Activated naive CD8-positive, alpha-beta T cell treated with anti-CD3 and anti-CD28 coated beads, Interleukin-2, amount 50 U/mL, for 24 hours (primary cell): Measurements from ENCODE around the gene COL5A2.

Experiments used
- ATAC-seq: fragments of 150-1000 bp; cut with Tn5 transposase; one replicate; pipeline ENCODE4 v1.10.0; 2021
- DNase-seq: peaks from one replicate; pipeline ENCODE4 v3.0.0; 2021
- H3K27ac Mint-ChIP-seq: one replicate; pipeline ENCODE4 v1.8.0; 2021; ENCODE audit warnings: mild to moderate bottlenecking, mixed read lengths
- H3K27me3 Mint-ChIP-seq: one replicate; pipeline ENCODE4 v1.8.0; 2021; ENCODE audit warnings: mixed read lengths
- H3K36me3 Mint-ChIP-seq: one replicate; pipeline ENCODE4 v1.8.0; 2021; ENCODE audit warnings: low read depth, mixed read lengths
- H3K4me1 Mint-ChIP-seq: one replicate; pipeline ENCODE4 v1.8.0; 2021; ENCODE audit warnings: mixed read lengths
- H3K4me3 Mint-ChIP-seq: one replicate; pipeline ENCODE4 v1.8.0; 2021; ENCODE audit warnings: mild to moderate bottlenecking, moderate library complexity, mixed read lengths
- H3K9me3 Mint-ChIP-seq: one replicate; pipeline ENCODE4 v1.8.0; 2021; ENCODE audit warnings: mixed read lengths

The COL5A2 gene

GRCh38 chr2:189146553-189146952, 33.0 kb downstream of the COL5A2 start:
- Mint-ChIP-seq H3K4me3 (no peak overlapping the region), H3K27ac (no peak overlapping the region), H3K27me3 (no peaks in the 10 kb centered on the region), H3K4me1 (peaks cover 1% of the 10 kb centered on the region), H3K9me3 (peaks cover 4% of the 10 kb centered on the region), H3K36me3 (no peaks in the 10 kb centered on the region)
- DNase-seq (no peak), ATAC-seq (no peak)

GRCh38 chr2:189144700-189145211, 34.8 kb downstream of the COL5A2 start:
- Mint-ChIP-seq H3K4me3 (no peak overlapping the region), H3K36me3 (no peaks in the 10 kb centered on the region), H3K9me3 (peaks cover 4% of the 10 kb centered on the region), H3K4me1 (peaks cover 1% of the 10 kb centered on the region), H3K27ac (no peak overlapping the region), H3K27me3 (no peaks in the 10 kb centered on the region)
- no peak for DNase-seq
- no peak for ATAC-seq

GRCh38 chr2:189143925-189144324, 35.6 kb downstream of the COL5A2 start:
- Mint-ChIP-seq H3K27me3 (no peaks in the 10 kb centered on the region), H3K9me3 (peaks cover 4% of the 10 kb centered on the region), H3K4me3 (no peak overlapping the region), H3K27ac (no peak overlapping the region), H3K4me1 (peaks cover 1% of the 10 kb centered on the region), H3K36me3 (no peaks in the 10 kb centered on the region)
- DNase-seq (no peak), ATAC-seq (no peak)

GRCh38 chr2:189142893-189143759, 36.4 kb downstream of the COL5A2 start:
- Mint-ChIP-seq H3K4me1 (peaks cover 1% of the 10 kb centered on the region), H3K4me3 (no peak overlapping the region), H3K27me3 (no peaks in the 10 kb centered on the region), H3K9me3 (peaks cover 2% of the 10 kb centered on the region), H3K27ac (no peak overlapping the region), H3K36me3 (no peaks in the 10 kb centered on the region)
- DNase-seq (peak; percentile 40), ATAC-seq (peak; percentile 84)

GRCh38 chr2:189138800-189139199, 40.8 kb downstream of the COL5A2 start:
- H3K9me3 Mint-ChIP-seq: no peaks in the 10 kb centered on the region
- DNase-seq: no peak
- H3K27me3 Mint-ChIP-seq: no peaks in the 10 kb centered on the region
- H3K27ac Mint-ChIP-seq: no peak overlapping the region
- H3K4me3 Mint-ChIP-seq: no peak overlapping the region
- peaks cover 1% of the 10 kb centered on the region for H3K4me1 Mint-ChIP-seq
- no peaks in the 10 kb centered on the region for H3K36me3 Mint-ChIP-seq
- no peak for ATAC-seq

GRCh38 chr2:189137519-189137918, 42.0 kb downstream of the COL5A2 start:
- no peak for ATAC-seq
- Mint-ChIP-seq H3K36me3 (no peaks in the 10 kb centered on the region), H3K27me3 (no peaks in the 10 kb centered on the region), H3K27ac (no peak overlapping the region), H3K4me1 (no peaks in the 10 kb centered on the region), H3K9me3 (no peaks in the 10 kb centered on the region), H3K4me3 (no peak overlapping the region)
- no peak for DNase-seq

- no peaks in the 10 kb centered on the region for H3K36me3 Mint-ChIP-seq
- no peaks in the 10 kb centered on the region for H3K9me3 Mint-ChIP-seq
- H3K27me3 Mint-ChIP-seq: peaks cover 2% of the 10 kb centered on the region
- no peaks in the 10 kb centered on the region for H3K4me1 Mint-ChIP-seq
- no peak overlapping the region for H3K4me3 Mint-ChIP-seq
- no peak overlapping the region for H3K27ac Mint-ChIP-seq
- DNase-seq: no peak
- no peak for ATAC-seq
Observed at GRCh38 chr2:189134485-189134884, 45.1 kb downstream of the COL5A2 start.

- H3K27ac Mint-ChIP-seq: no peak overlapping the region
- peaks cover 2% of the 10 kb centered on the region for H3K27me3 Mint-ChIP-seq
- no peaks in the 10 kb centered on the region for H3K36me3 Mint-ChIP-seq
- no peaks in the 10 kb centered on the region for H3K9me3 Mint-ChIP-seq
- no peak overlapping the region for H3K4me3 Mint-ChIP-seq
- H3K4me1 Mint-ChIP-seq: no peaks in the 10 kb centered on the region
- ATAC-seq (no peak), DNase-seq (no peak)
Observed at GRCh38 chr2:189131991-189132390, 47.6 kb downstream of the COL5A2 start.

- Mint-ChIP-seq H3K27me3 (peaks cover 2% of the 10 kb centered on the region), H3K4me1 (no peaks in the 10 kb centered on the region), H3K27ac (no peak overlapping the region), H3K9me3 (no peaks in the 10 kb centered on the region), H3K36me3 (no peaks in the 10 kb centered on the region), H3K4me3 (no peak overlapping the region)
- DNase-seq (no peak), ATAC-seq (no peak)
Observed at GRCh38 chr2:189129971-189130370, 49.6 kb downstream of the COL5A2 start.

- Mint-ChIP-seq H3K9me3 (no peaks in the 10 kb centered on the region), H3K4me3 (no peak overlapping the region), H3K36me3 (no peaks in the 10 kb centered on the region), H3K4me1 (no peaks in the 10 kb centered on the region), H3K27me3 (peaks cover 2% of the 10 kb centered on the region), H3K27ac (no peak overlapping the region)
- DNase-seq (no peak), ATAC-seq (no peak)
Observed at GRCh38 chr2:189128970-189129369, 50.6 kb downstream of the COL5A2 start.

GRCh38 chr2:189127756-189128155, 51.8 kb downstream of the COL5A2 start:
- DNase-seq (no peak), ATAC-seq (no peak)
- Mint-ChIP-seq H3K9me3 (no peaks in the 10 kb centered on the region), H3K27ac (no peak overlapping the region), H3K4me3 (no peak overlapping the region), H3K4me1 (no peaks in the 10 kb centered on the region), H3K36me3 (no peaks in the 10 kb centered on the region), H3K27me3 (peaks cover 2% of the 10 kb centered on the region)

- peaks cover 2% of the 10 kb centered on the region for H3K27me3 Mint-ChIP-seq
- peaks cover 2% of the 10 kb centered on the region for H3K4me1 Mint-ChIP-seq
- H3K9me3 Mint-ChIP-seq: no peaks in the 10 kb centered on the region
- ATAC-seq: no peak
- H3K4me3 Mint-ChIP-seq: no peak overlapping the region
- no peaks in the 10 kb centered on the region for H3K36me3 Mint-ChIP-seq
- no peak for DNase-seq
- no peak overlapping the region for H3K27ac Mint-ChIP-seq
Observed at GRCh38 chr2:189125195-189125594, 54.4 kb downstream of the COL5A2 start.

- no peaks in the 10 kb centered on the region for H3K9me3 Mint-ChIP-seq
- no peak for DNase-seq
Observed at GRCh38 chr2:189124175-189124574, 55.4 kb downstream of the COL5A2 start.

GRCh38 chr2:189118386-189118785, 61.2 kb downstream of the COL5A2 start:
- no peaks in the 10 kb centered on the region for H3K36me3 Mint-ChIP-seq
- ATAC-seq: no peak
- peaks cover 9% of the 10 kb centered on the region for H3K27me3 Mint-ChIP-seq
- no peaks in the 10 kb centered on the region for H3K9me3 Mint-ChIP-seq
- H3K27ac Mint-ChIP-seq: no peak overlapping the region
- H3K4me3 Mint-ChIP-seq: no peak overlapping the region
- no peak for DNase-seq
- H3K4me1 Mint-ChIP-seq: peaks cover 26% of the 10 kb centered on the region

More at GRCh38 chr2:189124175-189124574, 55.4 kb downstream of the COL5A2 start:
- H3K27ac Mint-ChIP-seq: no peak overlapping the region
- no peaks in the 10 kb centered on the region for H3K36me3 Mint-ChIP-seq
- peaks cover 3% of the 10 kb centered on the region for H3K4me1 Mint-ChIP-seq
- H3K27me3 Mint-ChIP-seq: peaks cover 2% of the 10 kb centered on the region
- no peak for ATAC-seq
- no peak overlapping the region for H3K4me3 Mint-ChIP-seq

- H3K9me3 Mint-ChIP-seq: no peaks in the 10 kb centered on the region
- H3K4me1 Mint-ChIP-seq: peaks cover 26% of the 10 kb centered on the region
- peak; percentile 46 for ATAC-seq
- peak overlapping the region; percentile 80 for H3K27ac Mint-ChIP-seq
- no peak overlapping the region for H3K4me3 Mint-ChIP-seq
- no peak for DNase-seq
- peaks cover 9% of the 10 kb centered on the region for H3K27me3 Mint-ChIP-seq
- H3K36me3 Mint-ChIP-seq: no peaks in the 10 kb centered on the region
Observed at GRCh38 chr2:189116979-189117378, 62.6 kb downstream of the COL5A2 start.
